Epithelial cell of proximal tubule (primary cell): Measurements from ENCODE around the gene FAM170B. TPM values are rescaled to one million over a fixed set of nuclear protein-coding genes. Genes with fewer than 3 reads are reported as not detected.

Experiments
- DNase-seq: peaks from one replicate; pipeline ENCODE4 v3.0.0-alpha.2; 2011; ENCODE audit warnings: low read depth
- H3K4me3 ChIP-seq: 2 replicates; pipeline ENCODE4 v1.5.1; 2011; ENCODE audit warnings: low read depth, mild to moderate bottlenecking, low read length
- total RNA-seq: library from RNA; depleted of rRNA; stranded (reverse); fragments of >200 nt; gene quantifications from 2 replicates; pipeline ENCODE4 v1.2.3, GENCODE V29; 2015
- TF ChIP-seq, protein P1 (sequence below): conservative IDR thresholded peaks from 2 replicates; pipeline ENCODE4 v1.5.1; 2012; ENCODE audit warnings: low read depth, mild to moderate bottlenecking, low read length

The FAM170B gene
- total RNA-seq, 1 donor from 2014 or later: not detected

DNA sequence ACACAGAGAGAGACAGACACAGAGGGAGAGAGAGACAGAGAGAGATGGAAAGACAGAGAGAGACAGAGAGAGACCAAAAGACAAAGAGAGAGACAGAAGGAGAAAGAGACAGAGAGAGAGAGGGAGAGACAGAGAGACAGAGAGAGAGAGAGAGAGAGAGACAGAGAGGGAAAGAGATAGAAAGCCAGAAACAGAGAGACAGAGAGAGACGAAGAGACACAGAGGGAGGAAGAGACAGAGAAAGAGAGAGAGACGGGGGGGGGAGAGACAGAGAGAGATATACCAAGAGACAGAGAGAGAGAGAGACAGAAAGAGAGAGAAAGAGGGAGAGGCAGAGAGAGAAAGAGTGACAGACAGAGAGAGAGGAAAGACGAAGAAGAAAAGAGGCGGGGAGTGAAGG is 28.7 kb downstream of the FAM170B start:
- TF ChIP-seq, protein P1, sequence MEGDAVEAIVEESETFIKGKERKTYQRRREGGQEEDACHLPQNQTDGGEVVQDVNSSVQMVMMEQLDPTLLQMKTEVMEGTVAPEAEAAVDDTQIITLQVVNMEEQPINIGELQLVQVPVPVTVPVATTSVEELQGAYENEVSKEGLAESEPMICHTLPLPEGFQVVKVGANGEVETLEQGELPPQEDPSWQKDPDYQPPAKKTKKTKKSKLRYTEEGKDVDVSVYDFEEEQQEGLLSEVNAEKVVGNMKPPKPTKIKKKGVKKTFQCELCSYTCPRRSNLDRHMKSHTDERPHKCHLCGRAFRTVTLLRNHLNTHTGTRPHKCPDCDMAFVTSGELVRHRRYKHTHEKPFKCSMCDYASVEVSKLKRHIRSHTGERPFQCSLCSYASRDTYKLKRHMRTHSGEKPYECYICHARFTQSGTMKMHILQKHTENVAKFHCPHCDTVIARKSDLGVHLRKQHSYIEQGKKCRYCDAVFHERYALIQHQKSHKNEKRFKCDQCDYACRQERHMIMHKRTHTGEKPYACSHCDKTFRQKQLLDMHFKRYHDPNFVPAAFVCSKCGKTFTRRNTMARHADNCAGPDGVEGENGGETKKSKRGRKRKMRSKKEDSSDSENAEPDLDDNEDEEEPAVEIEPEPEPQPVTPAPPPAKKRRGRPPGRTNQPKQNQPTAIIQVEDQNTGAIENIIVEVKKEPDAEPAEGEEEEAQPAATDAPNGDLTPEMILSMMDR: no peak
- no peak for DNase-seq
- no peak overlapping the region for H3K4me3 ChIP-seq

DNA sequence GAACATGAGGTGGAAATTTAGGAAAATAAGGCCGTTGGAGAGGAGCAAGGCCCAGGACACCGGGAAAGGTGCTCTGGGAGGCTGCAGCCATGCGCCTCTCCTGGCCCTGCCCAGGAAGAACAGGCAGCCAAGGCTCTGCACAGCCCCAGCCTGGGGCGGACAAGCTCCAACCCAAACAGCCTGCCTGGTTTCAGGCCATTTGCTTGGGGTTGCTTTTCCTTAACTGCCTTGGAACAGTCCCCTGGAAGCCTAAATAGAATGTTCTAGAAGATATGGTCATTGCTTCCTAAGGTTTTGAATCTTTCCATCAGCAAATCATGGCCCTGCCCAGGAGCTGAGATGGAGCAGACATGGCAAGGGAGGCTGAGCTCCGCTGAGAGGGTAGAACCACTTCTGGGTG is 29.5 kb downstream of the FAM170B start:
- H3K4me3 ChIP-seq: no peak overlapping the region
- DNase-seq: no peak
- TF ChIP-seq, protein P1: no peak

DNA sequence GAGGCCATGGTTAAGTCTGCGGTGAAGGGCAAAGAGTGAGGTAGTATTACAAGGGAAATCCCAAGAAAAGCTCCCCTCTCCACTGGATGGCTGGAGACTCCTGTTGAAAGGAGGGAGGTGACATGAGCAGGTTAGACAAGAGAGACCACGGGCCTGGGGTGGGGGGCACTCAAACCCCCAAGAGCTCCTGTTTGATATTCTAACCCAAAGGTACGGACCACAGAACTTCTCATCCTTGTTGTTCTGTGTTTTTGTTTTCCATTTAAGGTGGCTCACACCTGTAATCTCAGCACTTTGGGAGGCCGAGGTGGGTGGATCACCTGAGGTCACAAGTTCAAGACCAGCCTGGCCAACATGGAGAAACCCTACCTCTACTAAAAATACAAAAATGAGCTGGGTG is 30.1 kb downstream of the FAM170B start:
- no peak overlapping the region for H3K4me3 ChIP-seq
- DNase-seq: no peak
- TF ChIP-seq, protein P1: no peak

GRCh38 chr10:49099046-49099445 is 34.8 kb downstream of the FAM170B start:
- H3K4me3 ChIP-seq: no peak overlapping the region
- no peak for DNase-seq
- TF ChIP-seq, protein P1: no peak

DNA sequence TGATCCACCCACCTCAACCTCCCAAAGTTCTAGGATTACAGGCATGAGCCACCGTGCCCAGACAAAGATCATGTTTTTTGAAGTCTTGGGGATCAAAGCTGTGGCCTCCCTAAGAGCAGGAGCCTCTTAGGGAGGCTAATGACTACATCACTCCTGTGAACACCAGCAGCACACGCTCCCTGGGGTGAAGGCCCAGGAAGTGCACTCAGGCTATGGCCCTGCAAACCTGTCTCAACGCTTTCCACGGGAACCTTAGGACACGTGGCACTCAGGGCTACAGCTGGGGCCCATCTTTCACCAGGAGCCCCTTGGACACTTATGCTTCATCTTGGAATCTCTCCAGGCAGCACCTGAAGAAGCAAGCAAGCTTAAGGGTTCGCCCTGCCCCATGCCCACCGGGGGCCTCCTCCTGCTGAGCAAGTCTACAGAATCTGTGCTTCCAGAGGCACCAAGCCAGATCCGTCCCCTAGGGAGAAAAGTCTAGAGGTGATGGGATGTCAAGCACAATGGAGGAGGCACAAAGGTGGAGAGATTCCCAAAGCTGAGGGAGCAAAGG is 36.9 kb downstream of the FAM170B start:
- TF ChIP-seq, protein P1: no peak
- no peak for DNase-seq

DNA sequence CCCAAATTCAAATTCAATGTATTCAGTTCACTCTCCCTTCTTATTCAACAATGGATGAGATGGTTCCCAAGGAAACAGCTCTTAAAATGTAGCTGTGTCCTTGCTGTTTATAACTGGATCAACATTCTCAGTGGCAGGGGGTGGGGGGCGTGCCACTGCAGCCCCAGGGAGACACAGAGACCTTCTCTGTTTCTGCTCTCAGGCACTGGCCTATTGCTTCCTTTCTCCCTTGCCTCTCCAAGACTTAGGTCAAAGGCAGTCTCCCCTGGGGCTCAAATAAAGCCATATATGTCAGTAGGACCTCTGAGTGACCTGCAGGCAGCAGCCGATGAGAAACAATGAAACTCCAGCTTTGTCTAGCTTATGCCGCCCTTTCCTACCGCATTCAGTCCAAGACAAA is 39.2 kb downstream of the FAM170B start:
- DNase-seq: no peak
- TF ChIP-seq, protein P1: no peak

More for the DNA sequence above, 36.9 kb downstream of the FAM170B start:
- no peak overlapping the region for H3K4me3 ChIP-seq

GRCh38 chr10:49093922-49094321 is 39.9 kb downstream of the FAM170B start:
- TF ChIP-seq, protein P1: no peak
- no peak overlapping the region for H3K4me3 ChIP-seq
- no peak for DNase-seq

More for the DNA sequence above, 39.2 kb downstream of the FAM170B start:
- no peak overlapping the region for H3K4me3 ChIP-seq
